Gastrocnemius medialis (tissue), 4 donors: ENCODE data around the gene SELENOM. TPM values are rescaled to one million over a fixed set of nuclear protein-coding genes. Genes with fewer than 3 reads are reported as not detected.

Source experiments
- ATAC-seq, 2 donors: fragments of 150-250 bp; one replicate each; pipeline ENCODE4 v1.9.1; 2016
- DNase-seq, 2 donors: peaks; one replicate each; pipeline ENCODE4 v3.0.0-alpha.2; 2019
- H3K27ac ChIP-seq, 4 donors: fragments of 200-600 bp; sonication (generic); 1 replicate in 1 of 4; 2 replicates in 3 of 4; pipeline ENCODE4 v1.5.1; 2016 to 2018; ENCODE audit warnings: mild to moderate bottlenecking in 2 of 4, moderate library complexity in 1 of 4
- H3K27me3 ChIP-seq, 3 donors: fragments of 200-600 bp; sonication (generic) in 2 of 3; 1 replicate in 1 of 3; 2 replicates in 2 of 3; pipeline versions ENCODE4 v1.5.1 to v1.6.0; 2016 to 2019; ENCODE audit warnings: mild to moderate bottlenecking in 1 of 3, moderate library complexity in 1 of 3
- H3K36me3 ChIP-seq, 2 donors: fragments of 200-600 bp; sonication (generic) in 1 of 2; one replicate each; pipeline ENCODE4 v1.5.1; 2017 to 2018
- H3K4me1 ChIP-seq, 2 donors: fragments of 200-600 bp; sonication (generic) in 1 of 2; one replicate each; pipeline ENCODE4 v1.5.1; 2016 to 2017; ENCODE audit warnings: mild to moderate bottlenecking in 2 of 2
- H3K4me3 ChIP-seq, 4 donors: fragments of 200-600 bp; sonication (generic) in 3 of 4; 1 replicate in 1 of 4; 2 replicates in 3 of 4; pipeline ENCODE4 v1.5.1; 2016 to 2019; ENCODE audit warnings: mild to moderate bottlenecking in 2 of 4
- H3K9me3 ChIP-seq, 3 donors: fragments of 200-600 bp; sonication (generic) in 2 of 3; 1 replicate in 1 of 3; 2 replicates in 2 of 3; pipeline ENCODE4 v1.5.1; 2016 to 2019
- POLR2A ChIP-seq, 2 donors: fragments of 450-650 bp; IDR thresholded peaks; one replicate each; pipeline ENCODE4 v1.6.1; 2017; ENCODE audit warnings: antibody characterized with exemption in 2 of 2, mild to moderate bottlenecking in 2 of 2, moderate library complexity in 2 of 2
- in situ Hi-C, 4 donors: fragments of 200-750 bp; cut with MboI; loops; one replicate each; pipeline versions ENCODE4 v1.15.0 to v1.8.0; 2017; ENCODE audit warnings: low sequenced_read_pairs in 4 of 4
- intact Hi-C: fragments of 100-400 bp; cut with DNase I; formaldehyde crosslinking; loops from one replicate; pipeline ENCODE4 v1.15.1; 2023; ENCODE audit warnings: low total_unique reads
- total RNA-seq, 4 donors: library from RNA; depleted of rRNA; stranded (reverse); fragments of >200 nt; gene quantifications; one replicate each; pipeline versions ENCODE4 v1.1.0 to v1.2.3, GENCODE V29; 2016
- TF ChIP-seq, protein P1 (sequence below), 5 experiments: fragments of 450-650 bp in 3 of 5; fragments of 200-600 bp in 2 of 5; sonication (generic) in 2 of 5; IDR thresholded peaks in 4 of 5; conservative IDR thresholded peaks in 1 of 5; 1 replicate in 4 of 5; 2 replicates in 1 of 5; pipeline ENCODE4 v1.5.1; 2016 to 2019; ENCODE audit warnings: antibody characterized with exemption in 5 of 5, mild to moderate bottlenecking in 3 of 5, moderate library complexity in 3 of 5

Gene SELENOM
- total RNA-seq, 4 donors from 2014 or later: 144 to 184 (median 157) TPM

DNA sequence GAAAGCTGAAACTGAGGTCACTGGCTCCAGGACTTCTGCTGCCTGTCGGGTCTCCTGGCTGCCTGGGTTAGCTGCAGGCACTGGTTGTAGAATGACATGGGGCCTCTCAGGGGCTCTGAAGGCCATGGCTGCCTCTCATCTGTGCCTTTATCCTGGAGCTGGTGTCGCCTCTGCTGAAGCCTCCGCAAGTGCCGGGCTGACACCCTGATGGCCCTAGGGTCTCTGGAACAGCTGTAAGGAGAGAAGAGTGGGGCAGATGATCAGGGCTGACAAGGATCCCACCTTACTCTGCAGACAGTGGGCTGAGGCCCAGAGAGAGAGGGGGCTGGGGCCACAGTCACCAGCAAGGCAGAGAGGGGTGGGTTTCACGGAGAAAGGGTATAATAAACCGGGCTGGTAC, 28.3 kb upstream of the SELENOM start:
- H3K4me1 ChIP-seq: no peaks in the 10 kb centered on the region
- ATAC-seq: no peak

DNA sequence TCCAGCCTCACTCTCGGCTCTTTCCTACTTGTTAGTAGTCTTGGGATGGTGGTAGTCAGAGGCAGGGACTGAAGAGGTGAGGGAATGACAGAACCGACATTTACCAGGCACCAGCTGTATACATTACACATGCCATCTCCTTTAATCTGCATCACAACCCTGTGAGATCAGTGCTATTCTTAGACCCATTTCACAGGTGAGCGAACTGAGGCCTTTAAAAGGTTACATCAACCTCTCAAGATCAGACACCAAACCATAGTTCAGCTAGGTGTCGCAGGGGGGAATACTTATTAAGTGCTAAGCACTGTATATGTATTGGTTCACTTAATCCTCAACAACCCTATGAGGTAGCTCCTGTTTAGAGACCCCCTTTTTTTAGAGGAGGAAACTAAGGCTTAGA, 27.3 kb upstream of the SELENOM start:
- no peak for TF ChIP-seq POLR2A (IDR thresholded peaks at IDR 0.05)
- TF ChIP-seq, protein P1, sequence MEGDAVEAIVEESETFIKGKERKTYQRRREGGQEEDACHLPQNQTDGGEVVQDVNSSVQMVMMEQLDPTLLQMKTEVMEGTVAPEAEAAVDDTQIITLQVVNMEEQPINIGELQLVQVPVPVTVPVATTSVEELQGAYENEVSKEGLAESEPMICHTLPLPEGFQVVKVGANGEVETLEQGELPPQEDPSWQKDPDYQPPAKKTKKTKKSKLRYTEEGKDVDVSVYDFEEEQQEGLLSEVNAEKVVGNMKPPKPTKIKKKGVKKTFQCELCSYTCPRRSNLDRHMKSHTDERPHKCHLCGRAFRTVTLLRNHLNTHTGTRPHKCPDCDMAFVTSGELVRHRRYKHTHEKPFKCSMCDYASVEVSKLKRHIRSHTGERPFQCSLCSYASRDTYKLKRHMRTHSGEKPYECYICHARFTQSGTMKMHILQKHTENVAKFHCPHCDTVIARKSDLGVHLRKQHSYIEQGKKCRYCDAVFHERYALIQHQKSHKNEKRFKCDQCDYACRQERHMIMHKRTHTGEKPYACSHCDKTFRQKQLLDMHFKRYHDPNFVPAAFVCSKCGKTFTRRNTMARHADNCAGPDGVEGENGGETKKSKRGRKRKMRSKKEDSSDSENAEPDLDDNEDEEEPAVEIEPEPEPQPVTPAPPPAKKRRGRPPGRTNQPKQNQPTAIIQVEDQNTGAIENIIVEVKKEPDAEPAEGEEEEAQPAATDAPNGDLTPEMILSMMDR (IDR thresholded peaks at IDR 0.05 in 4 of 5, conservative IDR thresholded peaks at IDR 0.05 in 1 of 5): no peak
- Histone ChIP-seq H3K27me3 (peaks cover 0 to under 1% (median 0%) of the 10 kb centered on the region in 3 donors), H3K9me3 (no peaks in the 10 kb centered on the region), H3K4me1 (no peaks in the 10 kb centered on the region), H3K27ac (no peak overlapping the region), H3K4me3 (no peak overlapping the region), H3K36me3 (no peaks in the 10 kb centered on the region)
- DNase-seq (no peak), ATAC-seq (no peak)
- intact Hi-C loops (no loop called here), in situ Hi-C loops (loop anchor here in 1 of 4 donors (25.0 kb wide), 1 partner anchor 372 kb away; no protein-coding TSS in a partner anchor)

More for the DNA sequence above, 28.3 kb upstream of the SELENOM start:
- H3K9me3 ChIP-seq: no peaks in the 10 kb centered on the region
- H3K27ac ChIP-seq: no peak overlapping the region
- H3K27me3 ChIP-seq: peaks cover 0 to 4% (median 0%) of the 10 kb centered on the region in 3 donors
- no peak overlapping the region for H3K4me3 ChIP-seq
- no peaks in the 10 kb centered on the region for H3K36me3 ChIP-seq
- intact Hi-C loops (no loop called here), in situ Hi-C loops (loop anchor here in 1 of 4 donors (25.0 kb wide), 1 partner anchor 373 kb away; no protein-coding TSS in a partner anchor)
- TF ChIP-seq, protein P1 (IDR thresholded peaks at IDR 0.05 in 4 of 5, conservative IDR thresholded peaks at IDR 0.05 in 1 of 5): no peak
- TF ChIP-seq POLR2A (IDR thresholded peaks at IDR 0.05): no peak
- no peak for DNase-seq

DNA sequence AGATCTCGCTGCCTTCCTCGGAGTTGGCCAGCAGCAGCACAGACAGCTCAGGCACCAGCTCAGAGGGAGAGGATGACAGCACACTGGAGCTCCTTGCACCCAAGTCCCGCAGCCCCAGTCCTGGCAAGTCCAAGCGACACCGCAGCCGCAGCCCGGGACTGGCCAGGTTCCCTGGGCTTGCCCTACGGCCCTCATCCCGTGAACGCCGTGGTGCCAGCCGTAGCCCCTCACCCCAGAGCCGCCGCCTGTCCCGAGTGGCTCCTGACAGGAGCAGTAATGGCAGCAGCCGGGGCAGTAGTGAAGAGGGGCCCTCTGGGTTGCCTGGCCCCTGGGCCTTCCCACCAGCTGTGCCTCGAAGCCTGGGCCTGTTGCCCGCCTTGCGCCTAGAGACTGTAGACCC, 26.5 kb upstream of the SELENOM start:
- DNase-seq: no peak
- no peak for ATAC-seq
- Histone ChIP-seq H3K27ac (no peak overlapping the region), H3K4me1 (no peaks in the 10 kb centered on the region), H3K9me3 (no peaks in the 10 kb centered on the region), H3K36me3 (no peaks in the 10 kb centered on the region), H3K27me3 (no peaks in the 10 kb centered on the region), H3K4me3 (no peak overlapping the region)
- TF ChIP-seq, protein P1 (IDR thresholded peaks at IDR 0.05 in 4 of 5, conservative IDR thresholded peaks at IDR 0.05 in 1 of 5): no peak
- no peak for TF ChIP-seq POLR2A (IDR thresholded peaks at IDR 0.05)
- in situ Hi-C loops: loop anchor here in 1 of 4 donors (25.0 kb wide), 1 partner anchor 372 kb away; no protein-coding TSS in a partner anchor
- intact Hi-C loops: no loop called here

DNA sequence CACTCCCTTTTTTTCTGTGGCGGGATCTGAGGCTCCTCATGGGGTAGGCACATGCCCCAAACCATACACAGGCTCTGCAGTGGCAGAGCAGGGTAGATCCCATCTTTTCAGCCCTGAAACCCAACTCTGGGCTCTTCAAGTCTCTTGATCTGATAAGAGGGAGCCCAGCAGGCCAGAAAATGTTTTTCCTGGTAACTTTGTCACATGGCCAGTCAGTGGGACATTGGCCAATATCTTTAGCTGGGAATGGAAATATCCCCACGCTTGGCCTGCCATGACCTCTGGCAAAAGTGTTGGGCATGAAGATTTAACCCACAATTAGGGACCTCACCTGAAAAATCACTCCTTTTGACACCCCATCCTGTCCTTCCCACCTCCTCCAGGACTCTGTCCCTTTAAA, 23.5 kb upstream of the SELENOM start:
- H3K9me3 ChIP-seq: no peaks in the 10 kb centered on the region
- no peak overlapping the region for H3K4me3 ChIP-seq
- DNase-seq (no peak), ATAC-seq (no peak)
- H3K27ac ChIP-seq: no peak overlapping the region
- in situ Hi-C loops (loop anchor here in 1 of 4 donors (25.0 kb wide), 1 partner anchor 369 kb away; no protein-coding TSS in a partner anchor), intact Hi-C loops (no loop called here)
- H3K36me3 ChIP-seq: no peaks in the 10 kb centered on the region
- no peak for TF ChIP-seq POLR2A (IDR thresholded peaks at IDR 0.05)
- TF ChIP-seq, protein P1 (IDR thresholded peaks at IDR 0.05 in 4 of 5, conservative IDR thresholded peaks at IDR 0.05 in 1 of 5): no peak
- no peaks in the 10 kb centered on the region for H3K4me1 ChIP-seq
- no peaks in the 10 kb centered on the region for H3K27me3 ChIP-seq

DNA sequence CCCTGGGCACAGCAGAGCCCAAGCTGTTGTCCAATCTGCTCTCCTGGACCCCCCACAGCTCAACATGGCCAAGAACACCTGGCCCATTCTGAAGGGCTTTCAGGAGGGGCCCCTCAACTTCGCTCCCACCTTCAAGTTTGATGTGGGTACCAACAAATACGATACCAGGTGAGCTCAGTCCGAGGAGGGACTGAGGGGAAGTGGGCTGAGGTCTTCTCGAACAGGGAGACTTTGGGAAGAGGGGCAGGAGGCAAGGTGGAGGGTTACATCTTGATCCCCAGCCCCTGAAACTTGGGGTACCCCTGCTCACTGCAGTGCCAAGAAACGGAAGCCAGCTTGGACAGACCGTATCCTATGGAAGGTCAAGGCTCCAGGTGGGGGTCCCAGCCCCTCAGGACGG, 20.8 kb upstream of the SELENOM start:
- no peak for TF ChIP-seq POLR2A (IDR thresholded peaks at IDR 0.05)
- TF ChIP-seq, protein P1 (IDR thresholded peaks at IDR 0.05 in 4 of 5, conservative IDR thresholded peaks at IDR 0.05 in 1 of 5): no peak
- no peak for ATAC-seq
- no peak for DNase-seq
- intact Hi-C loops (no loop called here), in situ Hi-C loops (loop anchor here in 1 of 4 donors (25.0 kb wide), 1 partner anchor 366 kb away; no protein-coding TSS in a partner anchor)
- Histone ChIP-seq H3K4me1 (peaks cover under 1% of the 10 kb centered on the region in 2 donors), H3K4me3 (no peak overlapping the region), H3K27me3 (no peaks in the 10 kb centered on the region), H3K9me3 (no peaks in the 10 kb centered on the region), H3K27ac (no peak overlapping the region), H3K36me3 (no peaks in the 10 kb centered on the region)
